Right lobe of liver (tissue), 4 donors: ENCODE measurements around the gene S100A7.

Experiments used
- CTCF ChIP-seq, 4 donors: fragments of 200-600 bp in 3 of 4; fragments of 450-650 bp in 1 of 4; IDR thresholded peaks; one replicate each; pipeline versions ENCODE4 v1.5.1 to v1.8.0; 2016 to 2022; ENCODE audit warnings: antibody characterized with exemption in 4 of 4, mild to moderate bottlenecking in 2 of 4
- POLR2A ChIP-seq: fragments of 450-650 bp; IDR thresholded peaks from one replicate; pipeline ENCODE4 v1.6.1; 2017; ENCODE audit warnings: antibody characterized with exemption, mild to moderate bottlenecking
- donor health status: DM: no; HTN: no; CAD: no.
- donor health status: DM: no; HTN: no; CAD: no.
- donor health status: DM: no; HTN: yes; CAD: no.

GRCh38 chr1:153506386-153506785, 45.9 kb upstream of the S100A7 start:
- TF ChIP-seq CTCF (IDR thresholded peaks at IDR 0.05) = no peak
- no peak for TF ChIP-seq POLR2A
